Ectodermal cell (in vitro differentiated cells): ENCODE results near the gene PTGES3L. TPM values are rescaled to one million over a fixed set of nuclear protein-coding genes. Genes with fewer than 3 reads are reported as not detected.

ENCODE experiments used
- H3K27ac ChIP-seq: 2 replicates; pipeline ENCODE4 v1.7.0; 2013; ENCODE audit warnings: mild to moderate bottlenecking, low read depth, low read length; ENCODE audit not compliant: insufficient read depth, poor library complexity, severe bottlenecking
- H3K27me3 ChIP-seq: 2 replicates; pipeline ENCODE4 v1.7.0; 2013; ENCODE audit warnings: mild to moderate bottlenecking, low read length; ENCODE audit not compliant: insufficient read depth, control insufficient read depth, poor library complexity, severe bottlenecking
- H3K36me3 ChIP-seq: one replicate; pipeline ENCODE4 v1.7.0; 2013; ENCODE audit warnings: low read length; ENCODE audit not compliant: control insufficient read depth, insufficient read depth
- H3K4me1 ChIP-seq: one replicate; pipeline ENCODE4 v1.7.0; 2013; ENCODE audit warnings: low read length; ENCODE audit not compliant: control insufficient read depth, insufficient read depth
- H3K4me3 ChIP-seq: 2 replicates; pipeline ENCODE4 v1.7.0; 2013; ENCODE audit warnings: low read depth, low read length, control low read depth; ENCODE audit not compliant: insufficient read depth
- H3K9me3 ChIP-seq: 2 replicates; pipeline ENCODE4 v1.7.0; 2013; ENCODE audit warnings: mild to moderate bottlenecking, low read length, moderate library complexity; ENCODE audit not compliant: control insufficient read depth
- WGBS, 2 experiments: methylation state at CpG; one replicate each; pipeline ENCODE4 v1.1.7; 2013; ENCODE audit warnings: missing lambda C conversion rate in 2 of 2; 5-methylcytosine and 5-hydroxymethylcytosine counted together
- polyA plus RNA-seq, 4 experiments: library from polyadenylated mRNA; stranded (reverse); fragments of 50-300 nt; gene quantifications; one replicate each; pipeline ENCODE4 v1.2.3, GENCODE V29; 2013

PTGES3L gene
- 5.0 TPM for polyA plus RNA-seq (2013, experiment 1 of 4)
- polyA plus RNA-seq (2013, experiment 2 of 4) = 7.3 TPM
- polyA plus RNA-seq (2013, experiment 3 of 4) = 3.1 TPM
- 4.2 TPM for polyA plus RNA-seq (2013, experiment 4 of 4)

GRCh38 chr17:42979511-42980273, at the start of gene PTGES3L:
Gene PTGES3L (minus strand): TSS chr17:42980080. CDS start chr17:42980053, 27 bp downstream.
- Histone ChIP-seq H3K27me3 (no peaks in the 10 kb centered on the region), H3K9me3 (no peaks in the 10 kb centered on the region), H3K27ac (peak within 1 kb of the TSS; percentile 65), H3K36me3 (no peaks in the 10 kb centered on the region), H3K4me3 (peak within 1 kb of the TSS; percentile 92), H3K4me1 (peaks cover 19% of the 10 kb centered on the region)
- whole genome bisulfite sequencing, 2 experiments = 41 to 42% methylated on average over 21 of the region's 21 CpGs

GRCh38 chr17:43028221-43028861, 48.5 kb upstream of the PTGES3L start:
- H3K27ac ChIP-seq = no peak overlapping the region
- WGBS, 2 experiments = 93 to 94% methylated on average over 17 of the region's 17 CpGs
- no peaks in the 10 kb centered on the region for H3K27me3 ChIP-seq
- H3K4me3 ChIP-seq = no peak overlapping the region
- H3K9me3 ChIP-seq = no peaks in the 10 kb centered on the region
- peaks cover 19% of the 10 kb centered on the region for H3K4me1 ChIP-seq
- peaks cover 7% of the 10 kb centered on the region for H3K36me3 ChIP-seq

- H3K36me3 ChIP-seq = peaks cover 7% of the 10 kb centered on the region
- H3K4me3 ChIP-seq = no peak overlapping the region
- 60 to 69% methylated on average over 9 of the region's 9 CpGs for WGBS, 2 experiments
- peaks cover 16% of the 10 kb centered on the region for H3K4me1 ChIP-seq
- no peaks in the 10 kb centered on the region for H3K27me3 ChIP-seq
- no peaks in the 10 kb centered on the region for H3K9me3 ChIP-seq
- no peak overlapping the region for H3K27ac ChIP-seq
Measured at GRCh38 chr17:43027091-43028032, 47.5 kb upstream of the PTGES3L start.

- no peak overlapping the region for H3K4me3 ChIP-seq
- no peaks in the 10 kb centered on the region for H3K27me3 ChIP-seq
- H3K9me3 ChIP-seq = no peaks in the 10 kb centered on the region
Measured at GRCh38 chr17:43026595-43026994, 46.7 kb upstream of the PTGES3L start.

GRCh38 chr17:43025766-43026537, 46.1 kb upstream of the PTGES3L start:
- peak overlapping the region; percentile 53 for H3K4me3 ChIP-seq

More at GRCh38 chr17:43026595-43026994, 46.7 kb upstream of the PTGES3L start:
- WGBS, 2 experiments = 93 to 95% methylated on average over 5 of the region's 5 CpGs
- Histone ChIP-seq H3K36me3 (peaks cover 7% of the 10 kb centered on the region), H3K27ac (no peak overlapping the region), H3K4me1 (peaks cover 16% of the 10 kb centered on the region)

GRCh38 chr17:43025290-43025657, 45.4 kb upstream of the PTGES3L start:
- Histone ChIP-seq H3K36me3 (peaks cover 7% of the 10 kb centered on the region), H3K4me3 (peak overlapping the region; percentile 53), H3K9me3 (no peaks in the 10 kb centered on the region), H3K27me3 (no peaks in the 10 kb centered on the region), H3K27ac (peak overlapping the region; percentile 1), H3K4me1 (peaks cover 19% of the 10 kb centered on the region)
- WGBS, 2 experiments = 1% methylated on average over 27 of the region's 27 CpGs

More at GRCh38 chr17:43025766-43026537, 46.1 kb upstream of the PTGES3L start:
- H3K36me3 ChIP-seq = peaks cover 7% of the 10 kb centered on the region
- no peaks in the 10 kb centered on the region for H3K27me3 ChIP-seq
- no peaks in the 10 kb centered on the region for H3K9me3 ChIP-seq
- WGBS, 2 experiments = 64 to 65% methylated on average over 16 of the region's 16 CpGs
- H3K4me1 ChIP-seq = peaks cover 16% of the 10 kb centered on the region
- H3K27ac ChIP-seq = no peak overlapping the region

GRCh38 chr17:43024407-43025289, 44.8 kb upstream of the PTGES3L start, which contains the start of gene RND2:
Gene RND2 (plus strand): TSS chr17:43025231. CDS start chr17:43025348, 117 bp downstream.
- H3K9me3 ChIP-seq = no peaks in the 10 kb centered on the region
- H3K4me1 ChIP-seq = peaks cover 25% of the 10 kb centered on the region
- peak within 1 kb of the TSS; percentile 94 for H3K27ac ChIP-seq

GRCh38 chr17:43021741-43022512, 42.0 kb upstream of the PTGES3L start, which contains the start of gene VAT1:
Gene VAT1 (minus strand): TSS chr17:43022385. CDS start chr17:43022322, 63 bp downstream.
- peaks cover 5% of the 10 kb centered on the region for H3K36me3 ChIP-seq
- peaks cover 34% of the 10 kb centered on the region for H3K4me1 ChIP-seq

More at GRCh38 chr17:43024407-43025289, 44.8 kb upstream of the PTGES3L start, which contains the start of gene RND2:
- Histone ChIP-seq H3K27me3 (no peaks in the 10 kb centered on the region), H3K4me3 (peak within 1 kb of the TSS; percentile 53), H3K36me3 (peaks cover 7% of the 10 kb centered on the region)
- 0 to 1% methylated on average over 51 to 61 of the region's 61 CpGs for WGBS, 2 experiments

More at GRCh38 chr17:43021741-43022512, 42.0 kb upstream of the PTGES3L start, which contains the start of gene VAT1:
- no peaks in the 10 kb centered on the region for H3K27me3 ChIP-seq
- 0% methylated on average over 78 to 80 of the region's 80 CpGs for WGBS, 2 experiments
- H3K9me3 ChIP-seq = no peaks in the 10 kb centered on the region
- peak within 1 kb of the TSS; percentile 81 for H3K27ac ChIP-seq
- peak within 1 kb of the TSS; percentile 97 for H3K4me3 ChIP-seq
